B cell (primary cell): ENCODE results near the gene RTN4. TPM values are rescaled to one million over a fixed set of nuclear protein-coding genes. Genes with fewer than 3 reads are reported as not detected.

Experiments used
- ATAC-seq: fragments of 200-7000 bp; cut with Tn5 transposase; one replicate; pipeline ENCODE4 v1.10.0; 2021; ENCODE audit warnings: low read depth, mild to moderate bottlenecking, moderate number of reproducible peaks, moderate library complexity
- CTCF ChIA-PET: fragments of 350-600 bp; sonication (Branson Sonifier 250); formaldehyde crosslinking; loops from one replicate; lab custom pipeline; 2021; ENCODE audit warnings: antibody characterized with exemption, inconsistent platforms; lab: Charles Lee
- POLR2A ChIA-PET: fragments of 350-600 bp; sonication (Branson Sonifier 250); formaldehyde crosslinking; loops from one replicate; lab custom pipeline; 2021; ENCODE audit warnings: antibody characterized with exemption; lab: Charles Lee
- DNase-seq: peaks from one replicate; pipeline ENCODE4 v3.0.0; 2013
- H2AFZ ChIP-seq: 2 replicates; pipeline ENCODE4 v1.6.1; 2012; ENCODE audit warnings: mild to moderate bottlenecking, low read depth, low read length; ENCODE audit not compliant: insufficient read depth, poor library complexity, severe bottlenecking
- H3K27ac ChIP-seq, 2 donors: 1 replicate in 1 of 2; 2 replicates in 1 of 2; pipeline ENCODE4 v1.5.1; 2012 to 2013; ENCODE audit warnings: low read length in 2 of 2, mild to moderate bottlenecking in 2 of 2, moderate library complexity in 1 of 2
- H3K27me3 ChIP-seq, 4 experiments: fragments of 200-600 bp in 1 of 4; sonication (generic) in 1 of 4; replicated peaks in 1 of 4; 1 replicate in 2 of 4; 2 replicates in 2 of 4; pipeline versions ENCODE4 v1.6.1 to v1.7.0; 2013 to 2016; ENCODE audit warnings: low read length in 3 of 4, mild to moderate bottlenecking in 2 of 4, mixed read lengths in 1 of 4, moderate library complexity in 1 of 4; ENCODE audit not compliant: insufficient read depth in 4 of 4, control insufficient read depth in 3 of 4; ENCODE audit errors: control extremely low read depth in 1 of 4
- H3K36me3 ChIP-seq, 2 experiments: replicated peaks in 1 of 2; 1 replicate in 1 of 2; 2 replicates in 1 of 2; pipeline versions ENCODE4 v1.6.1 to v1.7.1; 2013; ENCODE audit warnings: low read length in 1 of 2; ENCODE audit not compliant: insufficient read depth in 2 of 2, control insufficient read depth in 1 of 2; ENCODE audit errors: control extremely low read depth in 1 of 2, extremely low read depth in 1 of 2
- H3K4me1 ChIP-seq, 2 donors: fragments of 200-600 bp in 1 of 2; sonication (generic) in 1 of 2; 1 replicate in 1 of 2; 2 replicates in 1 of 2; pipeline versions ENCODE4 v1.5.1 to v1.6.1; 2013 to 2017; ENCODE audit warnings: low read length in 2 of 2; ENCODE audit not compliant: control insufficient read depth in 2 of 2, insufficient read depth in 2 of 2
- H3K4me2 ChIP-seq: replicated peaks from 2 replicates; pipeline ENCODE3; 2012; ENCODE audit warnings: mild to moderate bottlenecking, low read depth, low read length; ENCODE audit not compliant: poor library complexity, severe bottlenecking
- H3K4me3 ChIP-seq, 5 experiments: fragments of 200-600 bp in 1 of 5; sonication (generic) in 1 of 5; 1 replicate in 3 of 5; 2 replicates in 2 of 5; pipeline versions ENCODE4 v1.5.1 to v1.7.0; 2011 to 2016; ENCODE audit warnings: low read length in 4 of 5, mild to moderate bottlenecking in 4 of 5, low read depth in 2 of 5, control low read depth in 1 of 5, moderate library complexity in 1 of 5; ENCODE audit not compliant: insufficient read depth in 1 of 5; ENCODE audit errors: control extremely low read depth in 1 of 5, extremely low read depth in 1 of 5
- H3K79me2 ChIP-seq: fragments of 200-600 bp; sonication (generic); one replicate; pipeline ENCODE4 v1.6.0; 2016; ENCODE audit warnings: low read length; ENCODE audit not compliant: control insufficient read depth, insufficient read depth
- H3K9ac ChIP-seq: fragments of 200-600 bp; sonication (generic); 2 replicates; pipeline ENCODE4 v1.6.1; 2017; ENCODE audit warnings: mild to moderate bottlenecking, low read length, moderate library complexity
- H3K9me3 ChIP-seq, 3 donors: one replicate each; pipeline versions ENCODE4 v1.6.1 to v1.7.1; 2013; ENCODE audit warnings: low read length in 2 of 3; ENCODE audit not compliant: control insufficient read depth in 2 of 3, insufficient read depth in 1 of 3; ENCODE audit errors: control extremely low read depth in 1 of 3
- H4K20me1 ChIP-seq: 2 replicates; pipeline ENCODE4 v1.6.0; 2012; ENCODE audit warnings: mild to moderate bottlenecking, low read length; ENCODE audit not compliant: insufficient read depth, control insufficient read depth, poor library complexity, severe bottlenecking
- H3K27ac Mint-ChIP-seq: one replicate; pipeline ENCODE4 v1.8.0; 2021; ENCODE audit warnings: mixed read lengths
- H3K27me3 Mint-ChIP-seq: one replicate; pipeline ENCODE4 v1.8.0; 2021; ENCODE audit warnings: mixed read lengths
- H3K4me1 Mint-ChIP-seq: one replicate; pipeline ENCODE4 v1.8.0; 2021; ENCODE audit warnings: mixed read lengths
- H3K4me3 Mint-ChIP-seq: one replicate; pipeline ENCODE4 v1.8.0; 2021; ENCODE audit warnings: mixed read lengths
- H3K9me3 Mint-ChIP-seq: one replicate; pipeline ENCODE4 v1.8.0; 2022; ENCODE audit warnings: mixed read lengths; ENCODE audit not compliant: insufficient read depth
- CTCF ChIP-seq: fragments of 200-600 bp; IDR thresholded peaks from one replicate; pipeline ENCODE4 v1.8.0; 2022; ENCODE audit warnings: antibody characterized with exemption, mild to moderate bottlenecking
- EZH2 ChIP-seq: IDR thresholded peaks from 2 replicates; pipeline ENCODE4 v1.6.1; 2012; ENCODE audit warnings: borderline replicate concordance, low read depth, mild to moderate bottlenecking, moderate library complexity, low read length; ENCODE audit not compliant: insufficient read depth, poor library complexity, severe bottlenecking
- WGBS: methylation state at CpG from one replicate; pipeline ENCODE4 v1.1.5; 2013; ENCODE audit warnings: missing lambda C conversion rate; ENCODE audit not compliant: insufficient coverage; 5-methylcytosine and 5-hydroxymethylcytosine counted together
- intact Hi-C: fragments of 100-400 bp; cut with micrococcal nuclease; formaldehyde crosslinking; loops from one replicate; pipeline ENCODE4 v1.10.0; 2022
- polyA plus RNA-seq: library from polyadenylated mRNA; depleted of rRNA; stranded (reverse); fragments of >200 nt; gene quantifications from 2 replicates; pipeline ENCODE4 v1.2.3, GENCODE V29; 2012
- total RNA-seq, 2 donors: library from RNA; stranded (reverse); fragments of 120-200 nt in 1 of 2; gene quantifications; 1 replicate in 1 of 2; 2 replicates in 1 of 2; pipeline versions ENCODE4 v1.2.3 to v1.2.4, GENCODE V29; 2013 to 2022

RTN4 gene
- total and polyA plus RNA-seq, 2 donors (not counting 1 experiment from before 2014, with no cell fraction given), result 30.8 to 65.9 TPM

GRCh38 chr2:54981385-54981784, 68.9 kb downstream of the RTN4 start:
- H3K27ac ChIP-seq, result no peak overlapping the region

More at GRCh38 chr2:54981385-54981784, 68.9 kb downstream of the RTN4 start:
- no peaks in the 10 kb centered on the region for H3K9me3 Mint-ChIP-seq
- H3K27ac Mint-ChIP-seq, result no peak overlapping the region
- H3K9ac ChIP-seq, result no peak overlapping the region
- ChIA-PET CTCF (no interaction called here), POLR2A (no interaction called here)
- peaks cover 26% of the 10 kb centered on the region for H3K4me1 Mint-ChIP-seq
- TF ChIP-seq CTCF, result no peak
- no peak for TF ChIP-seq EZH2
- H2AFZ ChIP-seq, result no peak overlapping the region
- H3K9me3 ChIP-seq, result no peaks in the 10 kb centered on the region
- intact Hi-C loops, result no loop called here
- peaks cover 9% of the 10 kb centered on the region for H4K20me1 ChIP-seq
- H3K4me3 ChIP-seq, result no peak overlapping the region
- H3K4me1 ChIP-seq, result peaks cover 0 to 6% of the 10 kb centered on the region in 2 donors
- H3K4me3 Mint-ChIP-seq, result no peak overlapping the region
- H3K27me3 ChIP-seq, result no peaks in the 10 kb centered on the region
- no peak for DNase-seq
- H3K27me3 Mint-ChIP-seq, result no peaks in the 10 kb centered on the region
- H3K4me2 ChIP-seq, result no peak overlapping the region
- no peak for ATAC-seq
- no CpG with 5 or more reads among the region's 2 CpGs for WGBS
- peaks cover 23% of the 10 kb centered on the region for H3K79me2 ChIP-seq
- H3K36me3 ChIP-seq, result peaks cover 7 to 38% of the 10 kb centered on the region in 2 experiments
